ENCODE data around the gene BACH2. TPM values are rescaled to one million over a fixed set of nuclear protein-coding genes. Genes with fewer than 3 reads are reported as not detected.

BACH2 gene
- total and polyA plus RNA-seq, 2 of the 8 experiments (the other 6 are each of a cell fraction or from before 2014, with no cell fraction given): 1.9 to 5.9 TPM

- Histone ChIP-seq H4K5ac (ENCODE audit: insufficient read length, low read depth, low read length) (no peak overlapping the region), H3K9ac (replicated peaks in 1 of 4; ENCODE audit: extremely low read depth in 1 of 4, low read depth in 3 of 4, low read length in 3 of 4) (no peak overlapping the region), H3K56ac (replicated peaks; ENCODE audit: insufficient read length, low read depth, low read length) (no peak overlapping the region), H2BK5ac (ENCODE audit: low read depth, low read length) (no peak overlapping the region), H3K18ac (ENCODE audit: extremely low read depth, low read length) (peak overlapping the region; percentile 13; the same call in 1 of the 2 replicates), H3K9me3 (ENCODE audit: insufficient read depth in 2 of 2, low read depth in 1 of 2, low read length in 1 of 2) (no peaks in the 10 kb centered on the region), H3K79me2 (ENCODE audit: control insufficient read depth in 1 of 2, insufficient read depth in 2 of 2, low read length in 2 of 2) (no peaks in the 10 kb centered on the region), H4K20me1 (replicated peaks in 1 of 2; ENCODE audit: control insufficient read depth in 1 of 2, insufficient read depth in 2 of 2, low read length in 2 of 2) (no peaks in the 10 kb centered on the region), H2BK120ac (replicated peaks; ENCODE audit: low read depth, low read length) (no peak overlapping the region), H2AFZ (ENCODE audit: low read length) (no peak overlapping the region), H3K4me2 (ENCODE audit: insufficient read depth in 1 of 2, low read depth in 2 of 2, low read length in 2 of 2) (peak overlapping the region; percentile 19 to 20; a peak in 2 of 4 replicates), H2BK15ac (ENCODE audit: low read length) (no peak overlapping the region), H3K27ac (ENCODE audit: low read depth, low read length) (no peak overlapping the region), H4K91ac (replicated peaks; ENCODE audit: insufficient read length, low read length) (no peak overlapping the region), H3K4ac (replicated peaks; ENCODE audit: insufficient read length, low read depth, low read length) (no peak overlapping the region), H2BK12ac (ENCODE audit: low read depth, low read length) (no peak overlapping the region), H2BK20ac (ENCODE audit: low read length) (no peak overlapping the region), H3K14ac (ENCODE audit: insufficient read length) (no peak overlapping the region), H2AK5ac (ENCODE audit: low read depth, low read length) (no peak overlapping the region), H3K79me1 (ENCODE audit: low read depth, low read length) (no peaks in the 10 kb centered on the region), H3K23me2 (ENCODE audit: low read depth, low read length) (no peaks in the 10 kb centered on the region), H4K8ac (ENCODE audit: extremely low read depth, insufficient read depth, low read length) (peak overlapping the region; percentile 65; the same call in 1 of the 2 replicates), H3K27me3 (replicated peaks in 1 of 4; ENCODE audit: control insufficient read depth in 3 of 4, extremely low read depth in 1 of 4, insufficient read depth in 3 of 4, low read length in 3 of 4) (no peaks in the 10 kb centered on the region), H3K36me3 (ENCODE audit: control insufficient read depth in 2 of 4, insufficient read depth in 4 of 4, low read length in 3 of 4) (no peaks in the 10 kb centered on the region), H3K4me3 (ENCODE audit: extremely low read depth in 1 of 4, insufficient read depth in 2 of 4, low read depth in 3 of 4, low read length in 4 of 4) (no peak overlapping the region), H3K4me1 (replicated peaks in 1 of 4; ENCODE audit: control insufficient read depth in 3 of 4, insufficient read depth in 4 of 4, low read length in 3 of 4) (peaks cover 7 to 19% (median 12%) of the 10 kb centered on the region in 4 experiments; a peak in 6 of 7 replicates), H3K23ac (ENCODE audit: insufficient read length) (no peak overlapping the region)
- CTCF ChIA-PET (ENCODE audit: partially characterized antibody): interaction anchor here (0.7 to 16.3 kb wide), 23 partner anchors 11 to 344 kb away, joined by 3 to 234 read pairs (median 5); no protein-coding TSS in a partner anchor
- FAIRE-seq (peak; percentile 65), DNase-seq (ENCODE audit: low read depth in 1 of 2, low spot score in 2 of 2) (no peak)
- WGBS, 2 experiments (ENCODE audit: extremely low coverage in 1 of 2, insufficient coverage in 1 of 2, insufficient read length in 1 of 2, insufficient replicate concordance in 2 of 2, low coverage in 1 of 2, low lambda C conversion rate in 2 of 2, missing lambda C conversion rate in 1 of 2): 44% methylated on average over 9 of the region's 9 CpGs; no CpG with 5 or more reads in 1 of the 2 experiments
- POLR2A ChIA-PET (ENCODE audit: partially characterized antibody): interaction anchor here (1.2 to 2.6 kb wide), 2 partner anchors 12 to 108 kb away, joined by 4 to 7 read pairs; no protein-coding TSS in a partner anchor
- peak; percentile 7 for TF ChIP-seq NANOG (IDR thresholded peaks at IDR 0.05; ENCODE audit: insufficient read depth, low read depth, low read length, poor library complexity, severe bottlenecking)
- peak; percentile 85; the same call in 1 of the 2 replicates for TF ChIP-seq KDM1A (IDR thresholded peaks at IDR 0.05; ENCODE audit: borderline replicate concordance, low read length)
- TF ChIP-seq SIN3A (conservative IDR thresholded peaks at IDR 0.05 in 1 of 2, IDR thresholded peaks at IDR 0.05 in 1 of 2; ENCODE audit: low read depth in 1 of 2, low read length in 2 of 2): peak; percentile 69 to 86; a peak in 2 of 4 replicates
- no peak for TF ChIP-seq CEBPB (IDR thresholded peaks at IDR 0.05; ENCODE audit: low read depth, low read length)
- TF ChIP-seq RFX5 (IDR thresholded peaks at IDR 0.05; ENCODE audit: borderline replicate concordance, low read depth, low read length): no peak
- peak; percentile 99 for TF ChIP-seq BACH1 (IDR thresholded peaks at IDR 0.05; ENCODE audit: low read length)
- TF ChIP-seq CHD2 (IDR thresholded peaks at IDR 0.05; ENCODE audit: low read length): no peak
- peak in 1 of 2 experiments; percentile 40; a peak in 1 of 3 replicates for TF ChIP-seq EP300 (IDR thresholded peaks at IDR 0.05; ENCODE audit: borderline replicate concordance in 1 of 2, low read depth in 2 of 2, low read length in 2 of 2)
- TF ChIP-seq TAF1 (IDR thresholded peaks at IDR 0.05; ENCODE audit: low read depth, low read length): 0 out of 2 replicates have a peak, but pooled peaks have one; percentile 17
- TF ChIP-seq MAFK (IDR thresholded peaks at IDR 0.05; ENCODE audit: low read depth, low read length): peak; percentile 98
- 0 out of 4 replicates have a peak, but pooled peaks of 1 of the 2 experiments have one; percentile 20 for TF ChIP-seq RAD21 (IDR thresholded peaks at IDR 0.05 in 1 of 2, conservative IDR thresholded peaks at IDR 0.05 in 1 of 2; ENCODE audit: low read depth in 2 of 2, low read length in 2 of 2)
Measured at GRCh38 chr6:90285611-90286381, 10.8 kb downstream of the BACH2 start.
